Nucleus accumbens (tissue), 56 donors: Measurements from ENCODE around the gene SETSIP.
"Not testable (repeated sequence)": the region's sequence is repeated elsewhere in the genome, so short reads cannot be mapped to it uniquely, and the experiment has no call there.

Experiments used
- DNase-seq, 56 donors: peaks; one replicate each; lab custom pipeline; 2025; lab: John Stamatoyannopoulos, UW

SETSIP gene

DNA sequence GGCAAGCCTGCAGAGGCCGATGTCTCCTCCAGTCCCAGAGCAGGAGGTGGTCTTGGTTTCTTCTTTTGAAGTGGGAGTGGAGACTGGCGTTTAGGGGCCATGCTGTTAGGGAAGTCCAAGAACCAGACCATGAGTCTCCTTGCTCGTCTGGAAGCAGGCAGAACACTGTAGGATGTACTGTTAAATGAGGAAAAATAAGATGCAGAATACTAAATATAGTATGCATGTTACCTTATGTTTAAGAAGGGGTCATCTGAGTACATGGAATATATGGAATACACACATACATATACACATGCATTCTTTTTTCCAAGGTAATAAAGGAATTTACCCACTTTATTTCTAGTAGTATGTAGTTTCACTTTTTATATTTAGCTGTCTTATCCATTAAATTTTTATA, at the start of gene SETSIP:
Gene SETSIP (minus strand): TSS at position 101 of the 400 bp plus-strand sequence. CDS start 0 bp downstream, at position 101.
- DNase-seq = no peak

GRCh38 chr1:92123868-92124267, 48.7 kb upstream of the SETSIP start:
- no peak for DNase-seq

DNA sequence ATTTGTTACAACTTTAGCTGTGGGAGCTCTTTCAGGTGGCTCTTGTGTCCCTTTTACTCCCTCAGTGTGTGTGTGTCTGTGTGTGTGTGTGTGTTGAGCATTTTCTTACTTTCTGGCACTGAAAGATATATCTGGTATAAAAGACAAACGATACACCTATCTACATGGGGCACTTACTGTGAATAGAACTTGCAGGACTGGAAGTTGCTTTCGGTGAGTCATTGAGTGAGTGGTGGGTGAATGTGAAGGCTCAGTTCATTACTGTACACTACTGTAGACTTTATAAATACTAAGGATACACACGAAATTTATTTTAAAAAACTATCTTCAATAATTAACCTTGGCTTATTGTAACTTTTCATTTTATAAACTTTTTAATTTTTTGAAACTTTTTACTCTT, 43.6 kb upstream of the SETSIP start:
- no peak for DNase-seq

DNA sequence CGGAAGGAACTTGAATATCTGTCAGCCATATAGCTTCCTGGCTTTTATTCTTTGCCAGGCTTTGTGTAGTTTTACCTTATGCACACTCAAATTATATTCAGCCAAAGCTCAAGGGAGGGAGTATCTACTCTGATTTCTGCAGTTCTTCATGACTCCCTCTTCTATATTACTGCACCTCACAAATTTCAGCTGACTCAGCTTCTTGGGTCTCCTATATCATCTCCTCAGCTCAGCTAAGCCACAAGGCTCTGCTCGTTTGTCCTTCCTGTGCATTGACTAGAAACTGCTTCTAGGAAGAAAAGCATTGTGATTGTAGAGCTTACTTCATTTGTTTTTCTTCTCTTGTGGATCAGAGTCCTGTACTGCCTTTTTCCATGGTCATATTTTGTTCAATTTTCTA, 42.3 kb upstream of the SETSIP start:
- no peak for DNase-seq

GRCh38 chr1:92108631-92109030, 33.4 kb upstream of the SETSIP start:
- DNase-seq = no peak

DNA sequence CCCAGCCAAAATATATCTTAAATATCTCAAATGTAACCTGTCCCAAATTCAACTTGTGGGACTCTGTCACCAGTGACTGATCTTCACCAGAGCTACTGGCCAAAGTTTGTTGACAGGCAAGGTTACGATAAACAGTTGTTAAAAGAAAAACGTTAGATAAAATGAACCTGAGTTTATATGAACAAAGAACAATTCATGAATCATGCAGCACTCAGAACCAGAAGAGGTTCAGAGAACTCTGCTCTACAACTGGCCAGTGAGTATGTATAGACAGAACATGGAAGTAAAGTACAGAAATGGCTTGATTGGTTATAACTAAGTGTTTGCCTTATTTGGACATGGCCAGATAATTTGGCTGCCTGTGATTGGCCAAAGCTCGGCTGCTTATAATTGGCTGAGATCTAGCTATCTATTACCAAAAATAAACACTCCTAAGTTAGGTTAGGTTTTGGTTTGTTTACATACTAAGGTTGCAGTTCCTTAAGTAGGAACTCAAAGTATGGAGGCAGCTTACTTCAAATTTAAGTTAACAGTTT, 30.4 kb upstream of the SETSIP start:
- DNase-seq = no peak

DNA sequence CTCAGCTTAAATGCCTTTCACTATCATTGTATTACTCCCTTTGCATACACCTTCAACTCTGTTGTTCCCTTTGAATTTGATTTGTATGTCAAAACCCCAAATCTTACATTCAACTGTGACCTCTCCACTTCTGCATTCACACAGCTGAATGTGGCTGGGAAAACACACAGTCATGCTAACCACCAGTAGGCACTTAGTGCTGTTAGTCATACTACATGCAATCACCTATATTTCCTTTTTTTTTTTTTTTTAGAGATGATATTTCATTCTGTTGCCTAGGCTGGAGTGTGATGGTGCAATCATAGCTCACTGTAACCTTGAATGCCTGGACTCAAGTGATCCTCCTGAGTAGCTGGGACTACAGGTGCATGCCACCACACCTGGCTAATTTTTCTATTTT, 21.1 kb upstream of the SETSIP start:
- DNase-seq = no peak

DNA sequence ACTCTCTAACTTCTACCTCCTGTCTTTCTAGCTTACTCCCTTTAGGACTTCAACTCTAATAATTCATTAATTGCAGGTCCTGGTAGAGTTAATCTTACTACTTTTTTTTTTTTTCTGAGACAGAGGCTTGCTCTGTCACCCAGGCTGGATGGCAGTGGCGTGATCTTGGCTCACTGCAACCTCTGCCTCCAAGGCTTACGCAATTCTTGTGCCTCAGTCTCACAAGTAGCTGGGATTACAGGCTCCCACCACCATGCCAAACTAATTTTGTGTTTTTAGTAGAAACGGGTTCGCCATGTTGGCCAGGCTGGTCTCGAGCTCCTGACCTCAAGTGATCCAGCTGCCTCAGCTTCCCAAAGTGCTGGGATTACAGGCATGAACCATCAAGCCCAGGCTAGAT, 20.7 kb upstream of the SETSIP start:
- peak in 2 of 56 donors; percentile 1 to 2 for DNase-seq

- no peak for DNase-seq
Observed at GRCh38 chr1:92094595-92094994, 19.4 kb upstream of the SETSIP start.

- DNase-seq = peak in 2 of 56 donors; percentile 10 to 19
Observed at GRCh38 chr1:92094090-92094489, 18.9 kb upstream of the SETSIP start.

GRCh38 chr1:92091625-92092024, 16.4 kb upstream of the SETSIP start:
- no peak for DNase-seq

- DNase-seq = no peak
Observed at GRCh38 chr1:92087542-92087941, 12.3 kb upstream of the SETSIP start.

DNA sequence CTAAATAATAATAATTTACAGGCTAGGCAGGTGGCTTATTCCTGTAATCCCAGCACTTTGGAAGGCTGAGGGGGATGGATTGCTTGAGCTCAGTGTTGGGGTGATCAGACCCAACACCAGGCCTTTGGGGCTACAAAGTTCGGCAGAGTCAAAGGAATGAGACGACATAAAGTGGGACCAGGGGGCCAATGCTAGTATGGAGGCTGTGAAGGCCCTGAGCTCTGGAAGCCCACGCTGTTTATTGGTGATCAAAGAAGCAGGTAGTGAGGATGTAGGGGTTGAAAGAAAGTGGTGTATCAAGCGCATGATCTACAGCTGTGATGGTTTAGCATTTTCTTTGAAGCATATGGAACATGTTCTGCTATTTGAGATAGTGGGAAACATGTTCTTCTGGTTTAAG, 10.5 kb upstream of the SETSIP start:
- no peak for DNase-seq

- no peak for DNase-seq
Observed at GRCh38 chr1:92084651-92085050, 9.4 kb upstream of the SETSIP start.

DNA sequence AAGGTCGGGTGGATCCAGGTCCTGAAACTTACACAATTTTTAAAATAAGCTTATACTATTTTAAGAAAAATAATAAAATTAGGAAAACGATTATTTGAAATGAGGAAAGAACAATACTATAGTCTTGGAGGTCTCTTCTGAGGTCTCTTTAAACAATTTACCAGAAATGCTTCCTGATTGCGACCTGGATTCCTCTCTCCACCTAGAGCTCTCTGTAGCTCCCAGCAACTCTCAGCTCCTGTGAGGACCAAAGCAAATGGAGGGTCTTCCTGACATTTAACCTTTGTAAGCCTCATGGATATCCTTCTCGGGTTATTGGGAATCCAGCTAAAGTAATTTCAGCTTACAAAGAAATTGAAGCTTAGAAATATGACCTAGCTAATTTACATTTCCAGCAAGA, 5.8 kb upstream of the SETSIP start:
- DNase-seq = no peak

DNA sequence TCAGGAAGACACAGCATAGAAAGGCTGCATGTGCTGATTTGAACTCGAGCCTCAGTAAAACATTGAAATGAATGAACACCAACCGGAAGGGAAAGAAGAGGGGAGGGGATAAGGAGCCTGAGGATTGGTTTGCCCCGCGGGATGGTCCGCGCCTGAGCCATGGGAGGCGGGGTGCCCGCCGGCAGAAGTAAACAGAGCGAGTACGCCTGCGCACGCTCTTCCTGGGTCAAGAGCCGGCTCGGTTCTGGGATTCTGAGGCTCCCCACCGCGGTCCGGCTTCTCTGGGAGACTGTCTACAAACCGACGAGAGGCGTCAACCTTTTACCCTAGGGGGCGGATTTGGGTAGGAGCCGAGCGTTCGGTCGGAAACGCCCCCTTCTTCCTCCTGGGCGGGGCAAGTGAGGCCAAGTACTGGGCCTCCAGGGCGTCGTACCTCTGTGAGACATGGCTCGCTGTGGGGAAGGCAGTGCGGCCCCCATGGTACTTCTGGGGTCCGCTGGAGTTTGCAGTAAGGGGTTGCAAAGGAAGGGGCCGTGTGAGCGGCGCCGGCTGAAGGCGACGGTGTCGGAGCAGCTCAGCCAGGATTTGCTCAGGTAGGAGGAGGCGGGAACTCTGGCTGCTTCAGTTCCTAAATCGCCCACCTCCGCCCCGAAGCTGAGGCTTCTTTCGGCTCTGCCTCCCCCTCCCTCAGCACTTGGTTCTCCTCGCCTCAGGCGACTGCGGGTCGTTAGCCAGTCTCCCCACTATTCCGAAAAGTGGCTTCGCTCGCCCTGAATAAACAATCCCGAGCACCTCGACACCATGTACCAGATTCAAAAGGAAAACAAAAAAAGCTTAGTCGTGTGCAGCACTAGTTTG, 5.1 kb upstream of the SETSIP start, which contains the start of gene BTBD8:
Gene BTBD8 (plus strand): TSS at position 218 of the 858 bp plus-strand sequence. CDS start 227 bp downstream, at position 445.
- peak; percentile 16 to 92 (median 73) for DNase-seq

DNA sequence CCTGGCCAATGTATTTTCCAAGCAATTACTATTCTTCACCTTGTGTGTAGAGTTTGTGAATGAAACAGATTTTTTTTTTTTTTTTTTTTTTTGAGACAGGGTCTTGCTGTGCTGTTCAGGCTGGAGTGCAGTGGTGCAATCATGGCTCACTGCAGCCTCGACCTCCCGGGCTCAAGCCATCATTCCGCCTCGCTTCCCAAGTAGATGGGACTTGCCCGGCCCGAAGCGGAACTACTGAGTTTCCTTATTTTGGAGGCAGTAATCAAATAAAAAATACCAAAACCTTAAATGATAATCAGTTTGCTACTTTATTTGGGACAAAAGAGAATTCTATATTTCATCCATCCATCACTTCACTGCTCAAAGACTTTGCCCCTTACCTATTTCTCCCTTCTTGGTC, 4.2 kb upstream of the SETSIP start:
- no peak for DNase-seq

DNA sequence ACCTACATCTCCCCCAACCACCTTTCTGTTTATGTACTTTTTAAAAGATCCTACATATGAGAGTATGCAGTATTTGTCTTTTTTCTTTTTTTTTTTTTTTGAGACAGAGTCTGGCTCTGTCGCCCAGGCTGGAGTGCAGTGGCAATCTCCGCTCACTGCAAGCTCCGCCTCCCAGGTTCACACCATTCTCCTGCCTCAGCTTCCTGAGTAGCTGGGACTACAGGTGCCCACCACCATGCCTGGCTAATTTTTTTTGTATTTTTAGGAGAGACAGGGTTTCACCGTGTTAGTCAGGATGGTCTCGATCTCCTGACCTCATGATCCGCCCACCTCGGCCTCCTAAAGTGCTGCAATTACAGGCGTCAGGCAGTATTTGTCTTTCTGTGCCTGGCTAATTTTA, 2.9 kb upstream of the SETSIP start:
- not testable (repeated sequence) for DNase-seq

GRCh38 chr1:92076363-92076762, 1.2 kb upstream of the SETSIP start:
- no peak for DNase-seq

- not testable (repeated sequence) for DNase-seq
Observed at GRCh38 chr1:92074446-92074845, 765 bp downstream of the SETSIP start.

DNA sequence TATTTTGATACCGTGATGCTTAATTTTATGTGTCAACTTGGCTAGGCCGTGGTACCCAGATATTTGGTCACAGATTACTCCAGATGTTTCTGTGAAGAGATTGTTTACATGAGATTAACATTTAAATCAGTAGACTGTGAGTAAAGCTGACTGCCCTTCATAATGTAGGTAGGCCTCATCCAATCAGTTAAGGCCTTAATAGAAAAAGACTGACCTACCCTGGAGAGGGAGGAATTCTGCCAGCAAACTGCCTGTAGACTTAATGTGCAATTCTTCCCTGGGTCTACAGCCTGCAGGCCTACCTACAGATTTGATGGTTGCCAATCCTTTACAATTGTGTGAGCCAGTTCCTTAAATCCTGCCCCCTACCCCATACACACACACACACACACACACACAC, 4.3 kb downstream of the SETSIP start:
- DNase-seq = no peak

GRCh38 chr1:92066321-92066720, 8.9 kb downstream of the SETSIP start:
- DNase-seq = no peak
